Measurements from ENCODE around the gene KIF20B. TPM values are rescaled to one million over a fixed set of nuclear protein-coding genes. Genes with fewer than 3 reads are reported as not detected.

The KIF20B gene
- total RNA-seq, 1 experiment from 2014 or later: 59.1 TPM

- H2BK12ac ChIP-seq (ENCODE audit: insufficient read length, low read depth, low read length): no peak overlapping the region
- H3K4me1 ChIP-seq (ENCODE audit: insufficient read depth, low read length): no peaks in the 10 kb centered on the region; the same call in 1 of the 2 replicates
- no peak overlapping the region for H2BK20ac ChIP-seq (ENCODE audit: low read depth, low read length, poor library complexity, severe bottlenecking)
- H3K9me3 ChIP-seq (ENCODE audit: control insufficient read depth, low read depth, low read length): no peaks in the 10 kb centered on the region
- no peak overlapping the region for H4K8ac ChIP-seq (replicated peaks; ENCODE audit: insufficient read length, low read depth, low read length)
- TF ChIP-seq, protein P1, sequence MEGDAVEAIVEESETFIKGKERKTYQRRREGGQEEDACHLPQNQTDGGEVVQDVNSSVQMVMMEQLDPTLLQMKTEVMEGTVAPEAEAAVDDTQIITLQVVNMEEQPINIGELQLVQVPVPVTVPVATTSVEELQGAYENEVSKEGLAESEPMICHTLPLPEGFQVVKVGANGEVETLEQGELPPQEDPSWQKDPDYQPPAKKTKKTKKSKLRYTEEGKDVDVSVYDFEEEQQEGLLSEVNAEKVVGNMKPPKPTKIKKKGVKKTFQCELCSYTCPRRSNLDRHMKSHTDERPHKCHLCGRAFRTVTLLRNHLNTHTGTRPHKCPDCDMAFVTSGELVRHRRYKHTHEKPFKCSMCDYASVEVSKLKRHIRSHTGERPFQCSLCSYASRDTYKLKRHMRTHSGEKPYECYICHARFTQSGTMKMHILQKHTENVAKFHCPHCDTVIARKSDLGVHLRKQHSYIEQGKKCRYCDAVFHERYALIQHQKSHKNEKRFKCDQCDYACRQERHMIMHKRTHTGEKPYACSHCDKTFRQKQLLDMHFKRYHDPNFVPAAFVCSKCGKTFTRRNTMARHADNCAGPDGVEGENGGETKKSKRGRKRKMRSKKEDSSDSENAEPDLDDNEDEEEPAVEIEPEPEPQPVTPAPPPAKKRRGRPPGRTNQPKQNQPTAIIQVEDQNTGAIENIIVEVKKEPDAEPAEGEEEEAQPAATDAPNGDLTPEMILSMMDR (conservative IDR thresholded peaks at IDR 0.05): no peak
- H3K79me2 ChIP-seq (ENCODE audit: insufficient read depth, low read length): peaks cover 12% of the 10 kb centered on the region; the same call in 1 of the 2 replicates
- no peak overlapping the region for H3K4ac ChIP-seq (ENCODE audit: low read depth, low read length)
- no peak overlapping the region for H3K27ac ChIP-seq (ENCODE audit: insufficient read length, low read depth, low read length)
- H3K23me2 ChIP-seq (ENCODE audit: insufficient read length, low read depth, low read length, poor library complexity, severe bottlenecking): no peaks in the 10 kb centered on the region
- no peak overlapping the region for H3K56ac ChIP-seq (ENCODE audit: insufficient read length, low read depth, low read length)
- H3K4me1 Mint-ChIP-seq: peaks cover 49 to 52% of the 10 kb centered on the region in 2 experiments
- H3K4me2 ChIP-seq (ENCODE audit: insufficient read depth, insufficient read length, low read length): no peak overlapping the region
- H3K9me3 Mint-ChIP-seq: no peaks in the 10 kb centered on the region; a peak in 1 of 5 replicates
- H4K5ac ChIP-seq (ENCODE audit: insufficient read length, low read depth, low read length): no peak overlapping the region
- no peak overlapping the region for H3K4me3 Mint-ChIP-seq
- H3K27me3 Mint-ChIP-seq (ENCODE audit: low read depth): no peaks in the 10 kb centered on the region
- no peak overlapping the region for H2AFZ ChIP-seq (ENCODE audit: low read length)
- no CpG with 5 or more reads among the region's 3 CpGs for WGBS (ENCODE audit: extremely low coverage, insufficient read length, low lambda C conversion rate)
- DNase-seq: no peak
- H2AK5ac ChIP-seq (ENCODE audit: insufficient read length, low read length): no peak overlapping the region
- no peaks in the 10 kb centered on the region for H3K79me1 ChIP-seq (ENCODE audit: insufficient read depth, low read depth, low read length, poor library complexity, severe bottlenecking)
- no peak overlapping the region for H4K91ac ChIP-seq (ENCODE audit: insufficient read length, low read depth, low read length)
- H3K18ac ChIP-seq (ENCODE audit: insufficient read length, low read depth, low read length): no peak overlapping the region
- no peak overlapping the region for H2BK120ac ChIP-seq (ENCODE audit: low read depth, low read length, poor library complexity, severe bottlenecking)
- no peak overlapping the region for H3K9ac ChIP-seq (ENCODE audit: extremely low read depth, insufficient read length, low read length)
- no peak overlapping the region for H3T11ph ChIP-seq (ENCODE audit: low read length)
- H2BK5ac ChIP-seq (ENCODE audit: insufficient read length, low read length): no peak overlapping the region
- no peaks in the 10 kb centered on the region for H4K20me1 ChIP-seq (ENCODE audit: control insufficient read depth, insufficient read depth, insufficient read length)
- no peaks in the 10 kb centered on the region for H3K27me3 ChIP-seq (ENCODE audit: insufficient read depth, low read length)
- no peak overlapping the region for H3K23ac ChIP-seq (ENCODE audit: insufficient read length, low read depth, low read length)
- no peak overlapping the region for H3K14ac ChIP-seq (ENCODE audit: insufficient read depth, low read length)
- H3K36me3 Mint-ChIP-seq (ENCODE audit: insufficient read depth in 1 of 3, low read depth in 3 of 3): peaks cover 0 to 17% (median 3%) of the 10 kb centered on the region in 3 experiments; a peak in 5 of 7 replicates
- no peak overlapping the region for H2BK15ac ChIP-seq (ENCODE audit: low read depth, low read length)
- H3K27ac Mint-ChIP-seq: no peak overlapping the region
These were observed 3.4 kb upstream of the KIF20B start for GRCh38 chr10:89697946-89698345.
